DMS114 treated with DMSO at 0.1 percent for 48 hours (cell line): ENCODE data around the gene PSMC3.

Source experiments
- DNase-seq: peaks from one replicate; lab custom pipeline; 2025; ENCODE audit not compliant: unreplicated experiment; lab: John Stamatoyannopoulos, UW

The PSMC3 gene

GRCh38 chr11:47443028-47443700 is 16.9 kb upstream of the PSMC3 start:
- no peak for DNase-seq

GRCh38 chr11:47442514-47442913 is 16.3 kb upstream of the PSMC3 start:
- DNase-seq: no peak

GRCh38 chr11:47441421-47441820 is 15.2 kb upstream of the PSMC3 start:
- no peak for DNase-seq

GRCh38 chr11:47440054-47440476 is 13.8 kb upstream of the PSMC3 start:
- DNase-seq: no peak

- no peak for DNase-seq
Observed at GRCh38 chr11:47438721-47439120, 12.5 kb upstream of the PSMC3 start.

GRCh38 chr11:47437746-47438418 is 11.6 kb upstream of the PSMC3 start:
- no peak for DNase-seq

- DNase-seq: no peak
Observed at GRCh38 chr11:47437218-47437745, 11.0 kb upstream of the PSMC3 start.

GRCh38 chr11:47436726-47437125 is 10.5 kb upstream of the PSMC3 start:
- no peak for DNase-seq

GRCh38 chr11:47435687-47436086 is 9.4 kb upstream of the PSMC3 start:
- no peak for DNase-seq

- no peak for DNase-seq
Observed at GRCh38 chr11:47434011-47434786, 8.0 kb upstream of the PSMC3 start.

- no peak for DNase-seq
Observed at GRCh38 chr11:47433157-47433556, 6.9 kb upstream of the PSMC3 start.

- DNase-seq: no peak
Observed at GRCh38 chr11:47431356-47432083, 5.3 kb upstream of the PSMC3 start.

GRCh38 chr11:47430524-47430923 is 4.3 kb upstream of the PSMC3 start:
- no peak for DNase-seq

GRCh38 chr11:47425611-47426010 is 628 bp downstream of the PSMC3 start:
- no peak for DNase-seq

- DNase-seq: no peak
Observed at GRCh38 chr11:47418454-47419259, 7.6 kb downstream of the PSMC3 start.

- no peak for DNase-seq
Observed at GRCh38 chr11:47417712-47418111, 8.5 kb downstream of the PSMC3 start.

- DNase-seq: no peak
Observed at GRCh38 chr11:47415949-47416472, 10.2 kb downstream of the PSMC3 start.

GRCh38 chr11:47415091-47415854 is 11.0 kb downstream of the PSMC3 start:
- DNase-seq: no peak

- no peak for DNase-seq
Observed at GRCh38 chr11:47414685-47415070, 11.6 kb downstream of the PSMC3 start.
